AML-193 (cell line): ENCODE measurements around the gene CNTN5.

Source experiments
- DNase-seq, 2 experiments: peaks; one replicate each; lab custom pipeline; 2025; lab: John Stamatoyannopoulos, UW

Gene CNTN5

DNA sequence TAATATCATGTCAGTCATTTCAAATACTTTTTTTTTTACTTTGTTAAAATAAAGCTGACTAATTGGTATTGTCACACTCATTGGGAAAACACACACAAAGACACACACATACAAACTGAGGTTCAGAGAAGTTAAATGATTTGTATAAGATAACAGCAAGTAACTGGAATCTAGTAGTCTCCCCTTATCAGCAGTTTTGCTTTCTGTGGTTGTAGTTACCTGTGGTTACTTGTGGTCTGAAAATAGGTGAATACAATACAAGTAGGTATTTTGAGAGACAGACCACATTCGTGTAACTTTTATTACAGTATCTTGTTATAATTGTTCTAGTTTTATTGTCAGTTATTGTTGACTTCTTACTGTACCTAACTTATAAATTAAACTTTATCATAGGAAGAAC is 610.9 kb downstream of the CNTN5 start:
- no peak for DNase-seq

DNA sequence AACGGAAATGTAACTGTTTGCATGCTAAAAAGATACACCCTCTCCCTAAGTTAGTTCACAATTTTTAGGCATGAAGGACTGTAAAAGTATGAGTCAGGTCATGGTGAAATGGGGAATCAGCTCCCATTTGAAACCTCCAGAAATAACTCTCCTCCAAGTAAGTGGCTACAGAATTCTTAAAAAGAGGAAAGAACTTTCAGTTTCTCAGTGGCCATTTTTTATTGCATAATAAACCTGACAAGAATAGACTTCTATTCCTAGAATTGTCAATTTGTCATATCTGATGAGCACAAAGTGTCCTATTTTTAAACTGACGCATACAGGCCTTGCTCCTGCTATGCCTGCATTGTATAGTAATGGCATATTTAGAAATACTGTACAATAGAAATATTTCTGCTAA is 612.2 kb downstream of the CNTN5 start:
- peak; percentile 34 to 52 for DNase-seq

DNA sequence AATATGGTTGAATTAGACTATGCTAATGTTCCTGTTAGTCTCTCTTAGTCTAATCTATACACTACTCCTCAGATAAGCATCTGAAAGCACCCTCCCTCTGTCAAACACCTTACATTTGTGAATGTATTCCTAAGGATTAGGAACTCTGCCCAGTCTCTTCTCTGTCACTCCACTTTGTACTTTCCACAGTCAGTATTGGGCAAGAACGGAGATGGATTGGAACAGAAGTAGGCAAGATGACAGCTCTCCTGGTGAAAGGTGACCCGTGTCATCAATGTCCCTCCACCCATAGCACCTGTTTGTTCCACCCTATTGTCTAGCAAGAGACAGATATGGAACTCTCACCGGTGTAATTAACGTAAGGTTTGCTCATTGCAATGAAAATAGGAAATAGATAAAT is 613.8 kb downstream of the CNTN5 start:
- no peak for DNase-seq

- DNase-seq = no peak
These were observed 617.4 kb downstream of the CNTN5 start for GRCh38 chr11:99638073-99638553.

DNA sequence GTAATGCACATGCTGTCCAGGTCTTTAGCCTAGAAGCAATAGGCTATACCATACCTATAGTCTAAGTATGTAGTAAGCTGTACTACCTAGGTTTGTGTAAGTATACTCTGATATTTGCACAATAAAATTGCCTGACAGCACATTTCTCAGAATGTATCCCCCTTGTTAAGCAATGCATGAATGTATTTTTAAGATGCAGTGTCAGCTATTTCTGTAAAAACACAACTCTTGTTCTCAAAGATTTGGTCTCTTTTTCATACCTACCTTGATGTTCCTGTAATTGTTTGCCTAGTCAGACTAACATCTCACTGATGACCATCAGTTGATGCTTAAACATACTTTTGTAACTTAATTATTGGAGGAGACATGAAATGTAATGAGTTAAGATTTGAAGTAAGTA is 619.9 kb downstream of the CNTN5 start:
- DNase-seq = no peak

DNA sequence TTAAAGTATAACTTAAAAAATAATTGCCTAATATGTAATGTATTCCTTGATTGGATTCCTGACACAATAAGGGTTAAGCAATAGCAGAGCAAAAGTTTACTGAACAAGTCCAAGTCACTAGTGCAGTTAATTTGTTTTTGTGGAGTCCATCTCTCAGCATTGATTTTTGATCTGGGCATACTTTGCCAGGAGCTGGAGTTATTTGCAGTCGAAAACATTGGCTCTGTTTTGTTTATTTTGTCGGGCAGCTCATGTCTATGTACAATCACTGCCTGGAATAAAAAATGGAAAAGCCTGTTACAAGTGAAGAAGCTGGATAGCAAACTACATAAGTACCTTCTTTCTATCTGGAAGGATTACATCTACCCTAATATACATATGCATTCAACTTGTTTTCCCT is 625.2 kb downstream of the CNTN5 start:
- no peak for DNase-seq

DNA sequence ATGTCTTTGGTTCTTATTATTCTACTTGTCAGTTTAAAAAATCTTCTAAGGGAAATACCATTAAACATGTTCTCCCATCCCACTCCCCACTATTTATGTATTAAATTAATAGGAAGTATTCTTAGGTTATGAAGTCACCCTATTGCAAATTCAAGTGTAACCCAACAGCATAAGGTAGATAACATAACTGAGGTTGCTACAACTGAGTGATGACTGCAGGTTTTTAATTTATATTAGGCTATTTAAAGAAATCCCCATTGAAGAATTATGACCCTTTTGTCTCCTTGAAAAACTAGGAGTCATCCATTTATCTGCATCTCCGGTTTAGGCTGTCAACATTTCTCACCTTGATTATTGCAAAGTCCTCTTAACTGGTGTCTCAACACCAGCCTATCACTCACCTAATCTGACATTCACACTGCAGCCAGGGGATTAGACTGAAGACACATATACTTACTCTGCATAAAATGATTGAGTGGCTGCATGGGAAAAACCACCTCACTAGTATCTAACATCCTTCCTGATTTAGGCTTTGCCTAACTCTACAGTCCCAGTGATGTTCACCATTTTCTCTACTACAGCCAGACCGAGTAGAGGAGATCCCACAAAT is 649.4 kb downstream of the CNTN5 start:
- no peak for DNase-seq

DNA sequence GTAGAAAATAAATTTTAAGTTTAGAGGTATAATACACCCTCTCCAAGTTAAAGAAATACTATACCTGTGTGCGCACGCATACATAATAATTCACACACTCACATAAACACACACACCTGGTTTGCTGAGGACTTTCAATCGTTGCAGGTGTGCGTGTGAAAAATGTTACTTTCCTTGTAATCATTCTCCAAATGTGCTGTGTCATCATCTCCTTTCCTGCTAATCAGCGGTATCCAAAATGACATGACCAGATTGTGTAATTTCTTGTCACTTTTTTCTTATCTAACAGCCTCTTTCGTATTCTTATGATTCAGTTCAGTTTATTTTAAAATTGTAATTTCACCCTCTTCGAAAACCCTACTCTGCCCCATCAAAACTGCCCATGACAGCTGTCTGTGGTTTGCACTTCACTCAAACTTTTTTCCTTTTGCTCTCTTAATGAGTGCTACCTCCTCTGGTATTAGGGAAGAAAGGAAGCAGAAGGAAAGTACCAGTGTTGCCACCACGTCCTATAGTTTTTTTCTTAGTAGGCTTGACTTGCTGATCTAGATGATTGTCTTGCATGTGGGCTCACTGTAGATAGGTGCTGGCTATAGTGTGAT is 651.2 kb downstream of the CNTN5 start:
- no peak for DNase-seq

DNA sequence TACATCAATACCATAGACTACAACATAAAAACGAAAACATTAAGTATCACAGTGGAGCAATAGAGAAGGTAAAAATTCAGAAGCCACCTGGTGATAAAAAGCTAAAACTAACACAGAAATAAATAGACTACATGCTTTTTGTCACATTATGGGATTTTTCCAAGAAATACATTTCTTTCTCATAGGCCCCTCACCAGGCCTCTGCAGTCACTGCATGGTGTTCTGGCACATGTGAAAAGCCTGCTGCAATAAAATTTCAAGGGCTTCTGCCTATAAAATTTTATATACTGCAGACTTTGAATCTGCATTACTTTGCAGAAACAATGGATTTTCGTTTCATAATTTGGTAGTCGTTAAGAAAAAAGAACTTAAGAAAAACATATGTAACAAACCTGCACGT is 655.5 kb downstream of the CNTN5 start:
- no peak for DNase-seq

GRCh38 chr11:99682171-99682570 is 661.4 kb downstream of the CNTN5 start:
- no peak for DNase-seq

GRCh38 chr11:99682646-99683045 is 661.9 kb downstream of the CNTN5 start:
- no peak for DNase-seq

GRCh38 chr11:99683933-99684332 is 663.2 kb downstream of the CNTN5 start:
- no peak for DNase-seq

- DNase-seq = no peak
These were observed 666.1 kb downstream of the CNTN5 start for GRCh38 chr11:99686838-99687237.

DNA sequence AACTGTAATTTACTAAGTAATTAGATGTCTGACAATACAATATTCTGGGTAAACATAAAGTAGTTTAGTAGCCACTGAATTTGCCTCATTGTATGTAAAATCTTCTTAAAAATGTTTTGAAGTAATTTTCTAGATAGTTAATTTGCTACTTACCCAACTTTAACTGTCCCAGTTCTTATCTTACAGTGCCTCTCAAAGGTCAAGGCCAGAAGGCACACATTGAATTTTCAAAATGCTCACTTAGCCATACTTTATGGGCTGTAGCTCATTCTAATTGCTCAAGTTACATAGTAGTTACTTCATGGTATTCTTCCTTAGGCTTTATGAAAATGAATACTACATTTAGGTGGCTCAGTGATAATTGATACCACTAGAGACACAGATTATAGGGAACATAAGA is 666.6 kb downstream of the CNTN5 start:
- no peak for DNase-seq

- no peak for DNase-seq
These were observed 673.3 kb downstream of the CNTN5 start for GRCh38 chr11:99693941-99694492.

DNA sequence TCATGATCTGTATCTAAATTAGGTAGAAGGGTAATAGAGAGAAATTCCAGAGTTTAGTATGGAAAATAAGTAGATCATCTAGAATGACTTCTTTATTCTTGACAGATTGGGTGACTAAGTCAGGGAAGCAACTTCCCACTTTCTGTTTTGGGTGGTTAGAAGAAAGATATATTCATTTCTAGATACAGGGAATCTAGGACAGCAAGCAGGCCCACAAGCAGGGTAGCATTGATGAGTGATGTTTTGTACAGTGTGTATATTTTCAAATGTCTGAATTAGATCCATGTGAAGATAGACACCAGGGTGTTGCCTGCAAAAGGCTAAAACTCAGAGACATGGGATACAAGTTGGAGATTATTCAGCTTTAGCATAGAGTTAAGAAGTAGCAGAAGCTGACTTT is 674.4 kb downstream of the CNTN5 start:
- no peak for DNase-seq

GRCh38 chr11:99706848-99707247 is 686.1 kb downstream of the CNTN5 start:
- no peak for DNase-seq

- DNase-seq = no peak
These were observed 688.4 kb downstream of the CNTN5 start for GRCh38 chr11:99708928-99709672.

DNA sequence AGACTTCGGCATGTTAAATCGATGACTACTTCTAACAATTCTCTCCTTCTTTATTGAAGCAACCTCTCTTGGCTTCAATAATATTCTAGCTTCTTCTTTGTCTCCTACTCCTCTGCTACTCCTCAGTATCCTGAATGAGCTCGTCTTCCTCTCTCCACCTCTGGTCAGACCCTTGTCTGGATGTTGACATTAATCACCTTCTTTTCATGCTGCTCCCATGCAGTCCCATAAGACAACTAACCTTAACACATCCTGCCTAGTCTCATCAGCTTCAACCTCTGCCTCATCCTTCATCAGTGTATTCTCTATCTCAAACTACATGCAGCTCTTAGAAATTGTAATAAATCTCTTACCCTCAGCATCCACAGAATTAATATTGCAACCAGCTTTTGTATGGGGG is 695.6 kb downstream of the CNTN5 start:
- no peak for DNase-seq

DNA sequence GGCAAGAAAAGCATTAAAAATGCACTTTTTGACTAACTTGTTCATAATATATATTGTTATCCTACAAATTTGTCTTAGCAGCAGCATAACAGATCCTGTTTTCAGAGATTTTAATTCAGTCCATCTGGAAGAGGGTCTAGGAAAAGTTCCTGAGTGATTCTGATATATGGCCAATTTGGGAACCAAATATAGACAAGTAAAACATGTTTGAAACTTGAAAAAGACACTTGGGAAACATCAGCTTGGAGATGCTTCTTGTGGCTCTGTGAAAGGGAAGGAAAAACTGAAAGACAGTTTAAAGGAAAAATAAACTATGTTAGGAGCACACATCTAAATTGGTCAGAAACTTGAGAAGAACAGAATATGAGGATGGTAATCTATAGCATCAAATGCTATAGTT is 697.5 kb downstream of the CNTN5 start:
- no peak for DNase-seq

GRCh38 chr11:99739464-99740089 is 718.8 kb downstream of the CNTN5 start:
- DNase-seq = peak in 1 of 2 experiments; percentile 3

GRCh38 chr11:99742501-99742900 is 721.8 kb downstream of the CNTN5 start:
- DNase-seq = no peak

DNA sequence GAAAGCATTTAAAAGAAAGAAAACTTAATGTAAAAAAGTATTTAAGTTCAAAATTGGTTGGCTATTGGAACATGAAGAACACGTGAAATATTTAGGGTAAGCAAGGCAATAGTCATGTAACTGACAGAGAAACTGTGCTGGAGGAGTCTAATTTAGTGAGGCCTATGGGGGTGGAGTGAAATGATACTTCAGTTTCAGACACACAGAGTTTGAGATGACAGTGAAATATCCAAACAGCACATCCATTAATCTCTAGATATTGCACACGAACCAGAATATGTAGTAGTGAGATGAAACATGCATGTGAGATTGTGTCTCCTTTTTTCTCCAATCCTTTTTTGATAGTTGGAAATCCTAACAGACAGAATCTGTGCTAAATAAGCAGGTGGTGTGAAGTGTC is 739.0 kb downstream of the CNTN5 start:
- DNase-seq = no peak
